Left lung (tissue), 10 donors: Measurements from ENCODE around the gene TASP1. TPM values are rescaled to one million over a fixed set of nuclear protein-coding genes. Genes with fewer than 3 reads are reported as not detected.

Experiments used
- ATAC-seq: fragments of 200-7000 bp; cut with Tn5 transposase; one replicate; pipeline ENCODE4 v1.9.1; 2020; ENCODE audit warnings: moderate library complexity
- DNase-seq, 4 donors: peaks; one replicate each; pipeline ENCODE4 v3.0.0-alpha.2; 2013 to 2020
- H3K27ac ChIP-seq, 2 donors: fragments of 200-600 bp; sonication (generic) in 1 of 2; one replicate each; pipeline versions ENCODE4 v1.5.0 to v1.8.0; 2020 to 2021
- H3K27me3 ChIP-seq, 2 donors: fragments of 200-600 bp; sonication (generic) in 1 of 2; one replicate each; pipeline versions ENCODE4 v1.5.0 to v1.8.0; 2020 to 2021
- H3K36me3 ChIP-seq, 2 donors: fragments of 200-600 bp; sonication (generic) in 1 of 2; one replicate each; pipeline versions ENCODE4 v1.5.0 to v1.8.0; 2020 to 2021
- H3K4me1 ChIP-seq, 2 donors: fragments of 200-600 bp; one replicate each; pipeline ENCODE4 v1.8.0; 2021
- H3K4me3 ChIP-seq, 2 donors: fragments of 200-600 bp; sonication (generic) in 1 of 2; one replicate each; pipeline versions ENCODE4 v1.5.0 to v1.8.0; 2020 to 2021; ENCODE audit warnings: mild to moderate bottlenecking in 1 of 2
- H3K9me3 ChIP-seq, 2 donors: fragments of 200-600 bp; sonication (generic) in 1 of 2; one replicate each; pipeline versions ENCODE4 v1.5.0 to v1.8.0; 2020 to 2021
- CTCF ChIP-seq, 2 donors: fragments of 200-600 bp; sonication (generic) in 1 of 2; IDR thresholded peaks; one replicate each; pipeline versions ENCODE4 v1.5.0 to v1.8.0; 2021; ENCODE audit warnings: antibody characterized with exemption in 2 of 2
- intact Hi-C, 2 donors: fragments of 100-400 bp; cut with DNase I; formaldehyde crosslinking; loops; one replicate each; pipeline versions ENCODE4 v1.11.2 to v1.14.2; 2022
- polyA plus RNA-seq, 6 donors: library from polyadenylated mRNA; unstranded; fragments of 120-200 nt; gene quantifications; one replicate each; pipeline ENCODE4 v1.2.1, GENCODE V29; 2013; ENCODE audit not compliant: insufficient read length in 6 of 6
- total RNA-seq, 2 donors: library from RNA; stranded (reverse); fragmentation: NEBNext Ultra II Directional; extraction: Animal tissue kit (Norgen Biotek cat#: 25700); gene quantifications; one replicate each; pipeline ENCODE4 v1.2.1, GENCODE V29; 2021
- donor health status: DM: no; HTN: yes; CAD: no.
- donor health status: DM: no; HTN: no; CAD: no.

Gene TASP1
- total and polyA plus RNA-seq, 8 donors, result 12.9 to 19.9 (median 17.3) TPM

DNA sequence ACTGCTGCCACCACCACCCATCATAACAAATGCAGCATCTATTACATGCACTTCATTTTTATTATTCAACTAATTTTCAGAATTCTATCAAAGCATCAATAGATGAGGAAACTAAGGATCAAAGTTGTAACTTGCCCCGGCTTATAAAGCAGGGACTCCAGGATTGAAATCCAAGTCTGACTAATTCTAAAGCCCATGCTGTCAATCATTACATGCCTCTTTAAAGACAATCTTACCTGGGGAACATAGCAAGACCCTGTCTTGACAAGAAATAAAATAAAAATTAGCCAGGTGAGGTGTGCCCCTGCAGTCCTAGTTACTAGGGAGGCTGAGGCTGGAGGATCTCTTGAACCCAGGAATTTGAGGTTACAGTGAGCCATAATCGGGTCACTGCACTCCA lies 235.3 kb downstream of the TASP1 start:
- Histone ChIP-seq H3K36me3 (no peaks in the 10 kb centered on the region), H3K9me3 (no peaks in the 10 kb centered on the region), H3K4me3 (no peak overlapping the region), H3K27me3 (no peaks in the 10 kb centered on the region), H3K4me1 (no peaks in the 10 kb centered on the region), H3K27ac (no peak overlapping the region)
- intact Hi-C loops, result no loop called here
- ATAC-seq (no peak), DNase-seq (no peak)
- no peak for TF ChIP-seq CTCF (IDR thresholded peaks at IDR 0.05)

GRCh38 chr20:13402986-13403385 lies 235.7 kb downstream of the TASP1 start:
- Histone ChIP-seq H3K4me3 (no peak overlapping the region), H3K36me3 (no peaks in the 10 kb centered on the region), H3K27ac (no peak overlapping the region), H3K27me3 (no peaks in the 10 kb centered on the region), H3K9me3 (no peaks in the 10 kb centered on the region), H3K4me1 (no peaks in the 10 kb centered on the region)
- ATAC-seq (no peak), DNase-seq (no peak)
- TF ChIP-seq CTCF (IDR thresholded peaks at IDR 0.05), result no peak
- intact Hi-C loops, result no loop called here

GRCh38 chr20:13402171-13402760 lies 236.5 kb downstream of the TASP1 start:
- Histone ChIP-seq H3K36me3 (no peaks in the 10 kb centered on the region), H3K9me3 (no peaks in the 10 kb centered on the region), H3K4me3 (no peak overlapping the region), H3K27ac (no peak overlapping the region), H3K27me3 (no peaks in the 10 kb centered on the region), H3K4me1 (no peaks in the 10 kb centered on the region)
- TF ChIP-seq CTCF (IDR thresholded peaks at IDR 0.05), result no peak
- intact Hi-C loops, result no loop called here
- ATAC-seq (no peak), DNase-seq (no peak)

DNA sequence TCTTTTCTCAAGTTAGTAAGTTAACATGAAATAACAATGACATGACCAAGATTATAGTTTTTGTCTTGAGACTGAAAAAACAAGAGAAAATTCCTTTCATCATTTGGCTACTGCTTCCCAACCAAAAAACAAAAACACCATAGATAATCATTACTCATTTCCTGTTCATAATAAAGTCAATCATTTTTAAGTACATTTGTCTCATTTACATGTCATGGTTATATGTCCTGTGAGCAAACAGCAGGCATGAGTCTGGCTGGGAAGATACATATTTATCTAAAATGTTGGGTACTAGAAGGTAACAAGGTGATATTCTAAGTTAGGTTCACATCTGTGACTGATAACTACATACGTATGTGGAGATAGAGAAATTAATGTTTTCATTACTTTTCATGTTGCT lies 237.1 kb downstream of the TASP1 start:
- intact Hi-C loops, result no loop called here
- ATAC-seq, result no peak

GRCh38 chr20:13400453-13400852 lies 238.3 kb downstream of the TASP1 start:
- ATAC-seq (no peak), DNase-seq (no peak)
- Histone ChIP-seq H3K27me3 (no peaks in the 10 kb centered on the region), H3K27ac (no peak overlapping the region), H3K36me3 (no peaks in the 10 kb centered on the region), H3K4me1 (no peaks in the 10 kb centered on the region), H3K4me3 (no peak overlapping the region), H3K9me3 (no peaks in the 10 kb centered on the region)
- TF ChIP-seq CTCF (IDR thresholded peaks at IDR 0.05), result no peak
- intact Hi-C loops, result no loop called here

More for the DNA sequence above, 237.1 kb downstream of the TASP1 start:
- DNase-seq, result no peak
- Histone ChIP-seq H3K27ac (no peak overlapping the region), H3K36me3 (no peaks in the 10 kb centered on the region), H3K27me3 (no peaks in the 10 kb centered on the region), H3K4me3 (no peak overlapping the region), H3K4me1 (no peaks in the 10 kb centered on the region), H3K9me3 (no peaks in the 10 kb centered on the region)
- no peak for TF ChIP-seq CTCF (IDR thresholded peaks at IDR 0.05)
